ENCODE measurements around the gene STON1.
A peak's percentile ranks its signal among the peaks of the same experiment; 100 is the strongest.

STON1 gene

GRCh38 chr2:48530033-48530811 lies at the start of gene STON1:
Gene STON1 (plus strand): TSS chr2:48530154. CDS start chr2:48580634, 50,480 bp downstream.
- peaks cover 2% of the 10 kb centered on the region; the same call in 1 of the 2 replicates for H3K4me1 ChIP-seq (ENCODE audit: control insufficient read depth, insufficient read depth, low read length)
- no CpG with 5 or more reads among the region's 62 CpGs for WGBS (ENCODE audit: insufficient coverage, insufficient read length)
- H3K27ac ChIP-seq (ENCODE audit: low read length): no peak within 1 kb of the TSS
- H3K36me3 ChIP-seq (ENCODE audit: control insufficient read depth, insufficient read depth, low read length): no peaks in the 10 kb centered on the region
- DNase-seq (ENCODE audit: low read depth, low spot score): no peak
- H3K9me3 ChIP-seq (ENCODE audit: control insufficient read depth, insufficient read depth, low read length): no peaks in the 10 kb centered on the region
- no peaks in the 10 kb centered on the region for H3K27me3 ChIP-seq (ENCODE audit: control insufficient read depth, insufficient read depth, low read length)
- peak within 1 kb of the TSS; percentile 56 for H3K4me3 ChIP-seq (ENCODE audit: low read length)

- H3K4me1 ChIP-seq (ENCODE audit: control insufficient read depth, insufficient read depth, low read length): no peaks in the 10 kb centered on the region
- no peaks in the 10 kb centered on the region for H3K9me3 ChIP-seq (ENCODE audit: control insufficient read depth, insufficient read depth, low read length)
- H3K36me3 ChIP-seq (ENCODE audit: control insufficient read depth, insufficient read depth, low read length): peaks cover 2% of the 10 kb centered on the region; the same call in 1 of the 2 replicates
- no CpG with 5 or more reads among the region's 3 CpGs for whole genome bisulfite sequencing (ENCODE audit: insufficient coverage, insufficient read length)
- H3K27me3 ChIP-seq (ENCODE audit: control insufficient read depth, insufficient read depth, low read length): no peaks in the 10 kb centered on the region
- H3K27ac ChIP-seq (ENCODE audit: low read length): no peak overlapping the region
- DNase-seq (ENCODE audit: low read depth, low spot score): no peak
- no peak overlapping the region for H3K4me3 ChIP-seq (ENCODE audit: low read length)
These were observed 49.4 kb upstream of the STON1 start for GRCh38 chr2:48480526-48480925.

- Histone ChIP-seq H3K27me3 (ENCODE audit: control insufficient read depth, insufficient read depth, low read length) (no peaks in the 10 kb centered on the region), H3K4me3 (ENCODE audit: low read length) (no peak overlapping the region), H3K36me3 (ENCODE audit: control insufficient read depth, insufficient read depth, low read length) (peaks cover 2% of the 10 kb centered on the region; the same call in 1 of the 2 replicates), H3K4me1 (ENCODE audit: control insufficient read depth, insufficient read depth, low read length) (no peaks in the 10 kb centered on the region), H3K9me3 (ENCODE audit: control insufficient read depth, insufficient read depth, low read length) (no peaks in the 10 kb centered on the region), H3K27ac (ENCODE audit: low read length) (no peak overlapping the region)
- no peak for DNase-seq (ENCODE audit: low read depth, low spot score)
- no CpG with 5 or more reads among the region's 1 CpG for WGBS (ENCODE audit: insufficient coverage, insufficient read length)
These were observed 47.6 kb upstream of the STON1 start for GRCh38 chr2:48482313-48482712.

DNA sequence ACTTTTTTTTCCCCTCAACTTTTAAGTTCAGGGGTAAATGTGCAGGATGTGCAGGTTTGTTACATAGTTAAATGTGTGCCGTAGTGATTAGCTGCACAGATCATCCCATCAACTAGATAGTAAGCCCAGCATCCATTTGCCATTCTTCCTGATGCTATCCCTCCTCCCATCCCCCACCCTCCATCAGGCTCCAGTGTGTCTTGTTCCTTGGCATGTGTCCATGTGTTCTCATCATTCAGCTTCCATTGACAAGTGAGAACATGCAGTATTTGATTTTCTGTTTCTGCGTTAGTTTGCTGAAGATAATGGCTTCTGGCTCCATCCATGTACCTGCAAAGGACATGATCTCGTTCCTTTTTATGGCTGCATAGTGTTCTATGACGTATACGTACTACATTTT lies 47.2 kb upstream of the STON1 start:
- WGBS (ENCODE audit: insufficient coverage, insufficient read length): no CpG with 5 or more reads among the region's 5 CpGs
- H3K4me1 ChIP-seq (ENCODE audit: control insufficient read depth, insufficient read depth, low read length): no peaks in the 10 kb centered on the region

DNA sequence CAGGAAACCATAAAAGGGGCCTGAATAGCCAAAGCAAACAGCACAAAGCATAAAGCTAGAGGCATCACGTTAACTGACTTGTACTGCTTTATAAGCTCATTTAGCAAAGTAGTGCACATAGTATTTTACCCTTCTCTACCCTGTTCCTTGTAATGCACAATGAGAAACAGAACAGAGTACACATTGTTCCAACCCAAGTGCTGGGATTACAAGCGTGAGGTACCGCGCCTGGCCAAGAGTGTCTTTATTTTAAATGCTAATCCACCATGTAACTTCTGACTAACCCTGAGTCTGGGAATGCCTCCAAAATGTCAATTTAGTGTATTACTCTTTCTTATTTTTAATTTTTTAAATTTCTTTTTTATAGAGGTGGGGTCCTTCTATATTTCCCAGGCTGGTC lies 46.4 kb upstream of the STON1 start:
- whole genome bisulfite sequencing (ENCODE audit: insufficient coverage, insufficient read length): no CpG with 5 or more reads among the region's 4 CpGs

More for the DNA sequence above, 47.2 kb upstream of the STON1 start:
- no peaks in the 10 kb centered on the region for H3K27me3 ChIP-seq (ENCODE audit: control insufficient read depth, insufficient read depth, low read length)
- H3K36me3 ChIP-seq (ENCODE audit: control insufficient read depth, insufficient read depth, low read length): peaks cover 2% of the 10 kb centered on the region; the same call in 1 of the 2 replicates
- no peak overlapping the region for H3K4me3 ChIP-seq (ENCODE audit: low read length)
- no peaks in the 10 kb centered on the region for H3K9me3 ChIP-seq (ENCODE audit: control insufficient read depth, insufficient read depth, low read length)
- no peak for DNase-seq (ENCODE audit: low read depth, low spot score)
- no peak overlapping the region for H3K27ac ChIP-seq (ENCODE audit: low read length)

GRCh38 chr2:48483916-48484315 lies 46.0 kb upstream of the STON1 start:
- no peak overlapping the region for H3K27ac ChIP-seq (ENCODE audit: low read length)
- peaks cover 2% of the 10 kb centered on the region; the same call in 1 of the 2 replicates for H3K36me3 ChIP-seq (ENCODE audit: control insufficient read depth, insufficient read depth, low read length)
- H3K9me3 ChIP-seq (ENCODE audit: control insufficient read depth, insufficient read depth, low read length): no peaks in the 10 kb centered on the region
- no peaks in the 10 kb centered on the region for H3K4me1 ChIP-seq (ENCODE audit: control insufficient read depth, insufficient read depth, low read length)
- no peak overlapping the region for H3K4me3 ChIP-seq (ENCODE audit: low read length)
- H3K27me3 ChIP-seq (ENCODE audit: control insufficient read depth, insufficient read depth, low read length): no peaks in the 10 kb centered on the region
- WGBS (ENCODE audit: insufficient coverage, insufficient read length): no CpG with 5 or more reads among the region's 6 CpGs
- DNase-seq (ENCODE audit: low read depth, low spot score): no peak

More for the DNA sequence above, 46.4 kb upstream of the STON1 start:
- Histone ChIP-seq H3K27me3 (ENCODE audit: control insufficient read depth, insufficient read depth, low read length) (no peaks in the 10 kb centered on the region), H3K9me3 (ENCODE audit: control insufficient read depth, insufficient read depth, low read length) (no peaks in the 10 kb centered on the region), H3K4me1 (ENCODE audit: control insufficient read depth, insufficient read depth, low read length) (no peaks in the 10 kb centered on the region), H3K36me3 (ENCODE audit: control insufficient read depth, insufficient read depth, low read length) (peaks cover 2% of the 10 kb centered on the region; the same call in 1 of the 2 replicates), H3K27ac (ENCODE audit: low read length) (no peak overlapping the region), H3K4me3 (ENCODE audit: low read length) (no peak overlapping the region)
- no peak for DNase-seq (ENCODE audit: low read depth, low spot score)

DNA sequence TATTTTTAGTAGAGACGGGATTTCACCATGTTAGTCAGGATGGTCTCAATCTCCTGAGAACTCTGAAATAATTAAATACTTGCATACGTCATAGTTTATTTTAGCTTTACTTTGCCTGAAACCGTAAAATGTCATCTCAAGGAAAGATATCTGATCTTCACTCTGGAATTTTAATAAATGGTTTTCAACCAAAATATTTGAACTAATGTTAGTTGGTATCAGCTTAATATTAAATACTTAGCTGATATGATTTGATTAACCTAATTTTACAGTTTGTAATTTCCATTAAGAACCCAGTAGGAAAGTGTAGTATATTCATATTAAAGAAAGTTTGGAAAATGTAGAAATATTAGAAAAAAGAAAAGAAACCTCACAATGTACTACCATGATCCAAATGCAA lies 41.4 kb upstream of the STON1 start:
- Histone ChIP-seq H3K4me3 (ENCODE audit: low read length) (no peak overlapping the region), H3K4me1 (ENCODE audit: control insufficient read depth, insufficient read depth, low read length) (no peaks in the 10 kb centered on the region), H3K27ac (ENCODE audit: low read length) (no peak overlapping the region), H3K36me3 (ENCODE audit: control insufficient read depth, insufficient read depth, low read length) (peaks cover 2% of the 10 kb centered on the region; the same call in 1 of the 2 replicates), H3K27me3 (ENCODE audit: control insufficient read depth, insufficient read depth, low read length) (no peaks in the 10 kb centered on the region), H3K9me3 (ENCODE audit: control insufficient read depth, insufficient read depth, low read length) (no peaks in the 10 kb centered on the region)
- DNase-seq (ENCODE audit: low read depth, low spot score): no peak
- WGBS (ENCODE audit: insufficient coverage, insufficient read length): no CpG with 5 or more reads among the region's 3 CpGs

DNA sequence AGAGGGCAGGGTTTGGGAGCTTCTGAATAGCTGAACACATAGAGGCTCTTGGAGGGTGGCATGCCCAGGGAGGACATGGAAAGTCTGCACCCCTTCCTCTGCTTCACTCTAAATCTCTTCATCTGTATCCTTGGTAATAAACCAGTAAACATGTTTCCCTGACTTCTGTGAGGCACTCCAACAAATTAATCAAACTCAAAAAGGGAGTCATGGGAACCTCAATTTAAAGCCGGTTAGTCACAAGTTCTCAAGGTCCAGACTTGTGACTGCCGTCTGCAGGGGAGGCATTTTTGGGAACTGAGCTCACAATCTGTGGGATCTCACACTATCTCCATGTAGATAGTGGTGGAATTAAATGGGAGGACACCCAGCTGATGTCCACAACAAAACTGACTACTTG lies 33.1 kb upstream of the STON1 start:
- no peak overlapping the region for H3K4me3 ChIP-seq (ENCODE audit: low read length)
- no peaks in the 10 kb centered on the region for H3K9me3 ChIP-seq (ENCODE audit: control insufficient read depth, insufficient read depth, low read length)
- no peaks in the 10 kb centered on the region for H3K36me3 ChIP-seq (ENCODE audit: control insufficient read depth, insufficient read depth, low read length)
- H3K4me1 ChIP-seq (ENCODE audit: control insufficient read depth, insufficient read depth, low read length): no peaks in the 10 kb centered on the region
- no peak for DNase-seq (ENCODE audit: low read depth, low spot score)
- WGBS (ENCODE audit: insufficient coverage, insufficient read length): no CpG with 5 or more reads among the region's 2 CpGs
- H3K27ac ChIP-seq (ENCODE audit: low read length): no peak overlapping the region
- no peaks in the 10 kb centered on the region for H3K27me3 ChIP-seq (ENCODE audit: control insufficient read depth, insufficient read depth, low read length)

- DNase-seq (ENCODE audit: low read depth, low spot score): no peak
- Histone ChIP-seq H3K36me3 (ENCODE audit: control insufficient read depth, insufficient read depth, low read length) (no peaks in the 10 kb centered on the region), H3K4me3 (ENCODE audit: low read length) (no peak overlapping the region), H3K27ac (ENCODE audit: low read length) (no peak overlapping the region), H3K27me3 (ENCODE audit: control insufficient read depth, insufficient read depth, low read length) (no peaks in the 10 kb centered on the region), H3K4me1 (ENCODE audit: control insufficient read depth, insufficient read depth, low read length) (no peaks in the 10 kb centered on the region), H3K9me3 (ENCODE audit: control insufficient read depth, insufficient read depth, low read length) (no peaks in the 10 kb centered on the region)
- no CpG with 5 or more reads among the region's 4 CpGs for WGBS (ENCODE audit: insufficient coverage, insufficient read length)
These were observed 25.2 kb upstream of the STON1 start for GRCh38 chr2:48504647-48505327.

DNA sequence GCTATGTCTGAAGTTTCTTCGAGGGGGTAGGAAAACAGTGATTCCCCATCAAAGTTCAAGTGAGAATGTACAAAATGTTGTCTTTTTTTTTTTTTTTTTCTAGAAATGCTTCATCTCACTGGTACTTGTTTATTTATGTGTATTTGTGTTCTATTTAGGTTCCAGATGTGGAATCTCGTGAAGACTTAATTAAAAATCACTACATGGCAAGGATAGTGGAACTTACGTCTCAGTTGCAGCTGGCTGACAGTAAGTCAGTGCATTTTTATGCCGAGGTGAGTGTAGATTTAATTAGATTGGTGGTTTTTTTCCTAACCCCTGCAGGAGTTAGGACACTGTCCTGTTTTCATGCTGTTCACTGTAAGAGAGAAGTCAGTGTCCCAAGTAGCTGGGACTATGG lies 22.8 kb upstream of the STON1 start:
- Histone ChIP-seq H3K4me3 (ENCODE audit: low read length) (no peak overlapping the region), H3K36me3 (ENCODE audit: control insufficient read depth, insufficient read depth, low read length) (no peaks in the 10 kb centered on the region), H3K9me3 (ENCODE audit: control insufficient read depth, insufficient read depth, low read length) (no peaks in the 10 kb centered on the region), H3K27me3 (ENCODE audit: control insufficient read depth, insufficient read depth, low read length) (no peaks in the 10 kb centered on the region), H3K27ac (ENCODE audit: low read length) (no peak overlapping the region), H3K4me1 (ENCODE audit: control insufficient read depth, insufficient read depth, low read length) (no peaks in the 10 kb centered on the region)
- no peak for DNase-seq (ENCODE audit: low read depth, low spot score)
- no CpG with 5 or more reads among the region's 4 CpGs for WGBS (ENCODE audit: insufficient coverage, insufficient read length)

All from iPS DF 6.9 (cell line).